HepG2 (cell line): ENCODE measurements around the gene RBM14. TPM values are rescaled to one million over a fixed set of nuclear protein-coding genes. Genes with fewer than 3 reads are reported as not detected.

Experiments used
- ATF2 ChIP-seq: sonication (generic); formaldehyde crosslinking; IDR thresholded peaks from 2 replicates; pipeline ENCODE4 v1.4.0; 2020; ENCODE audit warnings: missing genetic modification reagents
- BRF2 ChIP-seq: sonication (generic); formaldehyde crosslinking; IDR thresholded peaks from 2 replicates; pipeline ENCODE4 v1.8.1; 2022; ENCODE audit warnings: mild to moderate bottlenecking, missing genetic modification reagents
- CAMTA2 ChIP-seq: sonication (generic); formaldehyde crosslinking; IDR thresholded peaks from 2 replicates; pipeline ENCODE4 v1.4.0; 2020; ENCODE audit warnings: mild to moderate bottlenecking, missing genetic modification reagents, borderline replicate concordance
- CCDC6 ChIP-seq: sonication (generic); formaldehyde crosslinking; IDR thresholded peaks from 2 replicates; pipeline ENCODE4 v1.8.1; 2022; ENCODE audit warnings: mild to moderate bottlenecking, missing genetic modification reagents, moderate library complexity
- GABPA ChIP-seq, 2 experiments: IDR thresholded peaks; 2 replicates each; pipeline ENCODE4 v1.6.1; 2011 to 2016; ENCODE audit warnings: low read depth in 2 of 2, low read length in 1 of 2, missing biosample characterization in 1 of 2, missing genetic modification characterization in 1 of 2
- HBP1 ChIP-seq: IDR thresholded peaks from 2 replicates; pipeline ENCODE4 v1.6.1; 2016; ENCODE audit warnings: low read depth, control low read depth
- IRF1 ChIP-seq: sonication (generic); formaldehyde crosslinking; IDR thresholded peaks from 2 replicates; pipeline ENCODE4 v1.4.0; 2020; ENCODE audit warnings: low read depth, mild to moderate bottlenecking, missing genetic modification reagents
- KAT2B ChIP-seq: fragments of 150-350 bp; IDR thresholded peaks from 2 replicates; pipeline ENCODE4 v1.6.1; 2014; ENCODE audit warnings: low read depth, low read length, borderline replicate concordance
- MXD4 ChIP-seq: IDR thresholded peaks from 2 replicates; pipeline ENCODE4 v1.6.1; 2016; ENCODE audit warnings: mild to moderate bottlenecking, missing biosample characterization, missing genetic modification reagents
- MZF1 ChIP-seq: sonication (generic); formaldehyde crosslinking; IDR thresholded peaks from 2 replicates; pipeline ENCODE4 v1.8.1; 2023; ENCODE audit warnings: mild to moderate bottlenecking, missing genetic modification reagents, borderline replicate concordance
- NFE2 ChIP-seq: sonication (generic); formaldehyde crosslinking; IDR thresholded peaks from 2 replicates; pipeline ENCODE4 v1.4.0; 2020; ENCODE audit warnings: missing genetic modification reagents
- PAF1 ChIP-seq: IDR thresholded peaks from 2 replicates; pipeline ENCODE4 v1.6.1; 2016; ENCODE audit warnings: missing genetic modification reagents, missing compliant biosample characterization
- POGK ChIP-seq: sonication (generic); formaldehyde crosslinking; conservative IDR thresholded peaks from 2 replicates; pipeline ENCODE4 v1.8.0; 2022; ENCODE audit warnings: mild to moderate bottlenecking, moderate library complexity, missing genetic modification reagents
- ZBTB1 ChIP-seq: sonication (generic); formaldehyde crosslinking; IDR thresholded peaks from 2 replicates; pipeline ENCODE4 v1.4.0; 2020; ENCODE audit warnings: missing genetic modification reagents, borderline replicate concordance
- ZBTB7B ChIP-seq: sonication (generic); formaldehyde crosslinking; IDR thresholded peaks from 2 replicates; pipeline ENCODE4 v1.4.0; 2020; ENCODE audit warnings: missing genetic modification reagents
- ZNF331 ChIP-seq: sonication (generic); formaldehyde crosslinking; IDR thresholded peaks from 2 replicates; pipeline ENCODE4 v1.4.0; 2020; ENCODE audit warnings: missing genetic modification reagents
- ZNF513 ChIP-seq: sonication (generic); formaldehyde crosslinking; conservative IDR thresholded peaks from 2 replicates; pipeline ENCODE4 v1.5.0; 2020; ENCODE audit warnings: missing genetic modification reagents
- ZNF543 ChIP-seq: sonication (generic); formaldehyde crosslinking; IDR thresholded peaks from 2 replicates; pipeline ENCODE4 v1.4.0; 2020; ENCODE audit warnings: mild to moderate bottlenecking, missing genetic modification reagents
- ZNF563 ChIP-seq: sonication (generic); formaldehyde crosslinking; IDR thresholded peaks from 2 replicates; pipeline ENCODE4 v1.8.0; 2022; ENCODE audit warnings: mild to moderate bottlenecking, moderate library complexity, missing genetic modification reagents
- ZNF883 ChIP-seq: sonication (generic); formaldehyde crosslinking; IDR thresholded peaks from 2 replicates; pipeline ENCODE4 v1.5.1; 2020; ENCODE audit warnings: mild to moderate bottlenecking, missing genetic modification reagents; ENCODE audit errors: not compliant biosample characterization
- polyA plus RNA-seq, 8 experiments: library from polyadenylated mRNA; depleted of rRNA in 3 of 8; stranded (reverse) in 7 of 8; unstranded in 1 of 8; fragments of >200 nt; fragmentation: Illumina TruSeq in 4 of 8; extraction: Trizol in 4 of 8; gene quantifications; 2 replicates each; pipeline versions ENCODE4 v1.2.1 to v1.2.3, GENCODE V29; 2011 to 2016; ENCODE audit warnings: low read depth in 4 of 8, missing spikeins in 1 of 8, mixed read lengths in 1 of 8; ENCODE audit not compliant: insufficient read depth in 1 of 8
- total RNA-seq, 5 experiments: library from RNA; depleted of rRNA; stranded (reverse); fragments of >200 nt; fragmentation: Illumina TruSeq; extraction: Trizol; gene quantifications; 2 replicates each; pipeline ENCODE4 v1.2.3, GENCODE V29; 2016; ENCODE audit warnings: low read depth in 1 of 5

Gene RBM14
- total and polyA plus RNA-seq, 2 of the 13 experiments (the other 11 are each of a cell fraction or from before 2014, with no cell fraction given), result 12.7 to 44.1 TPM

- TF ChIP-seq ZNF563 (peak; percentile 8; the same call in 1 of the 2 replicates), CCDC6 (CRISPR knock-in tag) (peak; percentile 63; the same call in 1 of the 2 replicates), IRF1 (CRISPR knock-in tag) (0 out of 2 replicates have a peak, but pooled peaks have one; percentile 42), MXD4 (peak; percentile 79; the same call in 1 of the 2 replicates), MZF1 (CRISPR knock-in tag) (0 out of 2 replicates have a peak, but pooled peaks have one; percentile 26), ZNF331 (CRISPR knock-in tag) (peak; percentile 33; the same call in 1 of the 2 replicates), ZNF543 (CRISPR knock-in tag) (peak; percentile 79), GABPA (IDR thresholded peaks at IDR 0.05; ENCODE audit: low read depth, low read length) (no peak), GABPA (CRISPR knock-in tag; IDR thresholded peaks at IDR 0.05; ENCODE audit: low read depth) (0 out of 2 replicates have a peak, but pooled peaks have one; percentile 37), CAMTA2 (CRISPR knock-in tag) (no peak; the same call in 1 of the 2 replicates), PAF1 (no peak), KAT2B (no peak), ZNF513 (CRISPR knock-in tag) (0 out of 2 replicates have a peak, but pooled peaks have one; percentile 65), ATF2 (CRISPR knock-in tag) (peak; percentile 66; the same call in 1 of the 2 replicates), POGK (peak; percentile 67), HBP1 (CRISPR knock-in tag) (peak; percentile 89), ZBTB1 (CRISPR knock-in tag) (no peak), BRF2 (CRISPR knock-in tag) (no peak), ZNF883 (CRISPR knock-in tag) (peak; percentile 82), NFE2 (CRISPR knock-in tag) (no peak), ZBTB7B (CRISPR knock-in tag) (no peak; the same call in 1 of the 2 replicates)
Measured at GRCh38 chr11:66616379-66617154, at the start of gene RBM14 (continued).
